COLO668 (cell line): ENCODE results near the gene NDUFA1.
"Not testable (repeated sequence)": the region's sequence is repeated elsewhere in the genome, so short reads cannot be mapped to it uniquely, and the experiment has no call there.

Experiments
- DNase-seq: peaks from one replicate; lab custom pipeline; 2025; ENCODE audit not compliant: unreplicated experiment; lab: John Stamatoyannopoulos, UW

NDUFA1 gene

DNA sequence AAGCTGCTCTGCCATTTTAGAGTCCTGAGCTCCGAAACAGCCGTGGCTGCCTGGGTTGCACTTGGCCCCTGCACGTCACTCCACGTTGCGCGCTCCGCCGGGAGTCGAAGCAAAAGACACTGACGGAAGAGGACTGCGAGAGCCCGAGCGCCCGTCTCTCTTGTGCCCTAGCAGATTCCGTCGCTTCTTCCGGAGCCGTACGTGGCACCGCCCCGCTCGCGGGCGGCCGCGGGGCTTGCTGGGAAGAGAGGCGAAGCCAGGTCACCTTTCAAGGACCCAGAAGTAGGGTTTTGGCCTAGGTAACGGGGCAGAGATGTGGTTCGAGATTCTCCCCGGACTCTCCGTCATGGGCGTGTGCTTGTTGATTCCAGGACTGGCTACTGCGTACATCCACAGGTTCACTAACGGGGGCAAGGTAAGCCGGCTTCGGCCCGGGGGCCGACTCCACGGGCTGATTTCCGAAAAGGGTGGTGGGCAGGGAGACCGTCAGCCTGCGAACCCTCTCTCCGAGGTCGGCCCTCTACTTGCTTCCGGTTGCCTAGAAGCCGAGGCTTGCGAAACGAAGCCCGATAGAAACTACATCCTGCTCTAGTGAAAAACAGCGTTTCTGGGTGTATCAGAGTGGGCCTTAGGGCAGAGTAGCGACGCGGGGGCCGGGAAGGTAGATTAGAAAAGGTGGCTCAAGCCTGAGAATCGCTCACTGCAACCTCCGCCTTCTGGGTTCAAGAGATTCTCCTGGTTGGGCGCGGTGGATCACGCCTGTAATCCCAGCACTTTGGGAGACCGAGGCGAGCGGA lies at the start of gene NDUFA1, which contains the start of gene RNF113A:
Gene NDUFA1 (plus strand): TSS at position 234 of the 797 bp plus-strand sequence. CDS start 80 bp downstream, at position 314.
Gene RNF113A (minus strand): TSS at position 135 of the 797 bp plus-strand sequence. CDS start 120 bp downstream, at position 15.
- peak; percentile 92 for DNase-seq

DNA sequence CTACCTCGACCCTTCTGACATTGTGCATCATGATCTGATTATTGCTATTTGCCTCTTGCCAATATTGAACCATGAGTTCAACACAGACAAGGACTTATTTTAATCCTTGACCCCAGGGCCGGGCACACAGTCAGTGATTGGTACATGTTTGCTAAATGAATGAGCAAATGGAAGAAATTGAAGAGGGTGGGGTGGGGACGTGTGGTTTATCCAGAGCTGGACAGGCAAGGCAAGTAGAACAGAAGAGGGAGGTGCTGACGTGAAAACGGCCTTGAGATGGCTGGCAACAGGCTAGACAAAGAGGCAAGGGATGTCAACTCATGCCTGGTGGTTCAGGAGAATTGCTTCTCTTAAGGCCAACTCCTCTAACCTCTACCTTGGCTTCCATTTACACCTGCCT lies 47.4 kb upstream of the NDUFA1 start:
- DNase-seq, result not testable (repeated sequence)

DNA sequence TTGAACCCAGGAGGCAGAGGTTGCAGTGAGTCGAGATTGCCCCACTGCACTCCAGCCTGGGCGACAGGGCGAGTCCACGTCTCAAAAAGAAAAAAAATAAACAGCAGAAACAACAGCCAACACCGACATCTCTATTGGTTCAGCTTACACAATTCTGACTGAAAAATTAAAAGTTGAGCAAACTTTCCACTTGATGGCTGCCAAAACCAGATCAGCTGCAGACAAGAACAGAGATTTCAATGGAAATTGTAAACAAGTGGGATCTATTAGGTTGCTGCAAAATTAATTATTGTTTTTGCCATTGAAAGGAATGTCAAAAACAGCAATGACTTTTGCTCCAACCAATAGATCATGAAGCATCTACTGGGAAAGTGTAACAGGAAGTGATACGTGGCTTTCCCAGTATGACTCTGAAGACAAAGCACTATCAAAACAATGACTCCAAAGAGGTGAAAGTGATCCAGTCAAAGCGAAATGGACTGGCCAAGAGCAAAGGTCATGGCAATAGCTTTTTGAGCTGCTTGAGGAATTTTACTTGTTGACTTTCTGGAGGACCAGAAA lies 45.2 kb upstream of the NDUFA1 start:
- DNase-seq, result no peak

- no peak for DNase-seq
Measured at GRCh38 chrX:119828446-119828845, 43.2 kb upstream of the NDUFA1 start.

- no peak for DNase-seq
Measured at GRCh38 chrX:119833905-119834304, 37.7 kb upstream of the NDUFA1 start.

GRCh38 chrX:119852382-119853353 lies 19.0 kb upstream of the NDUFA1 start, which contains the start of gene UPF3B:
Gene UPF3B (minus strand): TSS chrX:119852963. CDS start chrX:119852928, 35 bp downstream.
- peak; percentile 98 for DNase-seq

DNA sequence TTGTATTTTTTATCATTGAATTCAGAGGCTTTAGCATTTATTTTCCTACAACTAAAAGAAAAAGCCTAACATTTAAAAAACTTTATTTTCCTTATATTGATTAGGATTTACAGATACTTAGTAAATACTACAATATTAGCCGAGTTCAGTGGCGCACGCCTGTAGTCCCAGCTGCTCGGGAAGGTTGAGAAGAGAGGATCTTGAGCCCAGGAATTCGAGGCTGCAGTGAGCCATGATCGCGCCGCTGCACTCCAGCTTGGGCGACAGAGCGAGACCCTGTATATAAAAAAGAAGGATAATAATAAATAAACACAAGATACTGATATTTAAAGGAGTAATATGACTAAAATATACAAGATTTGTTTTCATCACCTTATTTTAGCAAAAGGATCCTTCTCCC lies 18.2 kb upstream of the NDUFA1 start:
- DNase-seq, result peak; percentile 0

GRCh38 chrX:119870626-119871131 lies 953 bp upstream of the NDUFA1 start:
- DNase-seq, result peak; percentile 30

GRCh38 chrX:119871245-119871598 lies 410 bp upstream of the NDUFA1 start:
- DNase-seq, result no peak

DNA sequence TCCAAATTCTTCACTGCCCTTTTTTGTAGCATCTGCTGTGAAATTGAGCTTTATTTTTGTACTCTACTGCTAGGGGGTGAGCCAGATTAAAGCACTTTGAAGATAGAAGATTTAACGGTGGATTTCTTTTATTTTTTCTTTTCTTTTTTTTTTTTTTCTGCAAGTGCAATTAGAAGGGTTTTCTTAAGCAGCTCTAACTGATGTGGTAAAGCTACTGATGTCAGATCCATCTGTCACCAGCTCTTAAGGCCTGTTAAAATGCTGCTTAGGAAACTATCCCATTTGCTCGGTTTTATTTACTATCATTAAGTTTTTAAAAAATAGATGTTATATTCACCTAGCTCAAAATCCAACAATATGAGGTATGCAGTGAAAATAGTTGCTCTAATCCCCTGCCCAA lies 7.1 kb downstream of the NDUFA1 start:
- DNase-seq, result no peak

GRCh38 chrX:119880076-119880475 lies 8.4 kb downstream of the NDUFA1 start:
- peak; percentile 15 for DNase-seq

GRCh38 chrX:119880552-119881437 lies 9.2 kb downstream of the NDUFA1 start:
- peak; percentile 8 for DNase-seq

GRCh38 chrX:119885554-119886428 lies 14.2 kb downstream of the NDUFA1 start:
- no peak for DNase-seq

DNA sequence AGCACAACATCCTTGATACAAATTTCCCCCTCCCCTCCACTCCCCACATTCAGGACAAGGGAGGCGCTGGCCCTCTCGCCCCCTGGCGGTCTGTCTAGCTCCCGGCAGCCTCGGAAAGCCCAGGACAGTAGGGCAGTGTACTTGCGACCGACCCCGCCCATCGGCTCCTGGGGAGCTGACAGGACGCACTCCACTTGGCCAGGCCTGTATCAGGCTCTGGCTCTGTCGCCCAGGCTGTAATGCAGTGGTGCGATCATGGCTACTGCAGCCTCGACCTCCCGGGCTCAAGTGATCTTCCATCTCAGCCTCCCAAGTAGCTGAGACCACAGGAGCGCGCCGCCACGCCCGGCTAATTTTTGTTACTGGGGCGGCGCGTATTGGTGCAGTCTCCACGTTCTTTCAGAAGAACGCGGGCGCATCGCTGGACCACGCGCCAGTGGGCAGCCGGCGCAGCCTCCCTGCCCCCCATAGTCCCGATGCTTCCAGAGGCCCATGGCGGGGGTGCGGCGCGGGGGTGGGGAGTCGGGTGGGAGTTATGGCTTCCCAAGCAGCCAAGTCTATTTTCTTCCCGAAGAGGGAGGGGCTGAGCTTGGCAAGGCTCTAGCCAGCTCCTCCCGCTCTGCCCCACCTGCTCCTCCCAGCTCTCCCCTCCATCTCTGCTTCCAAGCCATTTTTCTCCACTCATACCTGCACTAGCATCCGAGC lies 16.2 kb downstream of the NDUFA1 start:
- DNase-seq, result peak; percentile 64

GRCh38 chrX:119890626-119891025 lies 19.0 kb downstream of the NDUFA1 start:
- not testable (repeated sequence) for DNase-seq

DNA sequence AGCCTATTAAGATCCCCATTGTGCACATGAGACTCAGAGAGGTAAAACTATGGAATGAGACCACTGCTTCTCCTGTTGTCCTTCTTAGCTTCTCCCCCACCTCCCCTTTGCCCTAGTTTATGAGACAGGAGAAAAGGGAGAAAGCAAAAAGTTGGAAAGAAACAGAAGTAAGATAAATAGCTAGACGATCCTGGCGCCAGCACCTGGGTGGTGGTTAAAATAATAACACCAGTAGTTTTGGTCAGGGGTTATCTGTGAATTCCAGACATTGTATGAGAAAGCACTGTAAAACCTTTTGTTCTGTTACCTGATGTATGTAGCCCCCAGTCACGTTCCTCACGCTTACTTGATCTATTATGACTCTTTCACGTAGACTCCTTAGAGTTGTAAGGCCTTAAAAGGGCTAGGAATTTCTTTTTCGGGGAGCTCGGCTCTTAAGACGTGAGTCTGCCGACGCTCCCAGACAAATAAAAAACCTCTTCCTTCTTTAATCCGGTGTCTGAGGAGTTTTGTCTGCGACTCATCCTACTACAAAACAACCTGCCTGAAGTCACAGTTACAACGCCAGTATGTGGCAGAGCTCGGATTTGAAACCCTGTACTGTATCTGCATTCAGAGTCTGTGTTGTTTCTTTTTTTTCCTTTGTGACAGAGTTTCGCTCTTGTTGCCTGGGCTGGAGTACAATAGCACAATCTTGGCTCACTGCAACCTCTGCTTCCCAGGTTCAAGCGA lies 20.5 kb downstream of the NDUFA1 start:
- not testable (repeated sequence) for DNase-seq

- no peak for DNase-seq
Measured at GRCh38 chrX:119895843-119896326, 24.3 kb downstream of the NDUFA1 start, which contains the start of gene AKAP14. Gene AKAP14 (plus strand): TSS chrX:119895893. CDS start chrX:119903224, 7,331 bp downstream.
